ENCODE measurements around the gene LRRC74B. TPM values are rescaled to one million over a fixed set of nuclear protein-coding genes. Genes with fewer than 3 reads are reported as not detected.

LRRC74B gene
- total RNA-seq, 4 donors from 2014 or later = not detected

DNA sequence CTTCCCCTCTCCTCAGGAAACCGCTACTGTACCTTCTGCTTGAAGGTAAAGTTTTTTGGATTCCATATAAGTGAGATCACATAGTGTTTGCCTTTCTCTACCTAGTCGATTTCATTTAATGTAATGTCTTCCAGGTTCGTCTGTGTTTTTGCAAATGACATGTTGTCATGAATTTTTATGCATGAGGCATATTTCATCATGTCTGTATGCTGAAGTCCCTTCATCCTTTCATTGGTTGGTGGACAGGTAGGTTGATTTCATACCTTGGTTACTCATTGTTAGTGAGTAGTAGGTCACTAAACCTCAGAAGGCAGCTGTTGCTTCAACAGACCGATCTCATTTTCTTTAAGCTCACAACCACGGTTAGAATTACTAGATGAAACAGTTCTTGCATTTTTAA is 60.3 kb downstream of the LRRC74B start:
- H3K27me3 ChIP-seq = peaks cover 0 to 39% (median 0%) of the 10 kb centered on the region in 4 donors
- H3K9me3 ChIP-seq = no peaks in the 10 kb centered on the region
- no peak overlapping the region for H3K4me3 ChIP-seq
- peaks cover 3 to 7% (median 6%) of the 10 kb centered on the region in 4 donors for H3K4me1 ChIP-seq
- TF ChIP-seq POLR2AphosphoS5 (IDR thresholded peaks at IDR 0.05) = no peak
- TF ChIP-seq, protein P1, sequence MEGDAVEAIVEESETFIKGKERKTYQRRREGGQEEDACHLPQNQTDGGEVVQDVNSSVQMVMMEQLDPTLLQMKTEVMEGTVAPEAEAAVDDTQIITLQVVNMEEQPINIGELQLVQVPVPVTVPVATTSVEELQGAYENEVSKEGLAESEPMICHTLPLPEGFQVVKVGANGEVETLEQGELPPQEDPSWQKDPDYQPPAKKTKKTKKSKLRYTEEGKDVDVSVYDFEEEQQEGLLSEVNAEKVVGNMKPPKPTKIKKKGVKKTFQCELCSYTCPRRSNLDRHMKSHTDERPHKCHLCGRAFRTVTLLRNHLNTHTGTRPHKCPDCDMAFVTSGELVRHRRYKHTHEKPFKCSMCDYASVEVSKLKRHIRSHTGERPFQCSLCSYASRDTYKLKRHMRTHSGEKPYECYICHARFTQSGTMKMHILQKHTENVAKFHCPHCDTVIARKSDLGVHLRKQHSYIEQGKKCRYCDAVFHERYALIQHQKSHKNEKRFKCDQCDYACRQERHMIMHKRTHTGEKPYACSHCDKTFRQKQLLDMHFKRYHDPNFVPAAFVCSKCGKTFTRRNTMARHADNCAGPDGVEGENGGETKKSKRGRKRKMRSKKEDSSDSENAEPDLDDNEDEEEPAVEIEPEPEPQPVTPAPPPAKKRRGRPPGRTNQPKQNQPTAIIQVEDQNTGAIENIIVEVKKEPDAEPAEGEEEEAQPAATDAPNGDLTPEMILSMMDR (IDR thresholded peaks at IDR 0.05) = no peak
- TF ChIP-seq POLR2A (IDR thresholded peaks at IDR 0.05; ENCODE audit: low read depth) = no peak
- no peak for TF ChIP-seq EP300 (IDR thresholded peaks at IDR 0.05)
- H3K36me3 ChIP-seq = no peaks in the 10 kb centered on the region
- 84% methylated on average over 5 of the region's 5 CpGs for WGBS
- no peak overlapping the region for H3K27ac ChIP-seq (replicated peaks in 1 of 4)
- DNase-seq (ENCODE audit: extremely low spot score) = no peak
- intact Hi-C loops (cut with DNase I) = no loop called here

DNA sequence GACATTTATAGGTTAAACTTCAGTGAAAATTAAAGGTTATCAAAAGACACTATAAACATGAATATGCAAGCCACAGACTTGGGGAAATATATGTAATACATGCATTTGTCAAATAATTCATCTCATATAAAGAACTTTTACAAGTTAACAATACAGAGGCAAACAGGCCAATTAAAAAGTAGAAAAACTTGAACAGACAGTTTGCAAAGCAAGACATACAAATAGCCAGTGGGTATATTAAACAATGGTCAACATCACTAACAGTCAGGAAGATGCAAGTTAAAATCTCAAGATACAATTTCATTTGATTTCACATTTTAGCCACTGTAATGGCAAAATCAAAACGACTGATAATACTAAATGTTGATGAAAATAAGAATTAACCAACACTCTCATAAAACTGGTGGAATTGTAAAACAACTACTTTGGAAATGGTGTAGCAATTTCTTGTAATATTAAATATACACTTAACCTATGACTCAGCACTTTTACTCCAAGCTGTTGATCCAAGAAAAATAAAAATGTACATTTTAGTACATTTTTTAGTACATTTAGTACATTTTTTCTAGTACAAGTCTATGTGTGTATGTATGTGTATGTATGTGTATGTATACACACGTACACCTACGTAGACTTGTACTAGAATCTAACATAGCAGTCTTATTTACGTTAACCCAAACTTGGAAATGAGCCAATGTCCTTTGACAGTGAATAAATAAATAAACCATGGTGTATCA is 62.8 kb downstream of the LRRC74B start:
- H3K4me1 ChIP-seq = no peaks in the 10 kb centered on the region
- H3K27me3 ChIP-seq = peaks cover 0 to 19% (median 0%) of the 10 kb centered on the region in 4 donors
- DNase-seq (ENCODE audit: extremely low spot score) = no peak
- H3K9me3 ChIP-seq = no peaks in the 10 kb centered on the region
- TF ChIP-seq POLR2A (IDR thresholded peaks at IDR 0.05; ENCODE audit: low read depth) = no peak
- no peak for TF ChIP-seq EP300 (IDR thresholded peaks at IDR 0.05)
- TF ChIP-seq, protein P1 (IDR thresholded peaks at IDR 0.05) = no peak
- no peak for TF ChIP-seq POLR2AphosphoS5 (IDR thresholded peaks at IDR 0.05)
- no peaks in the 10 kb centered on the region for H3K36me3 ChIP-seq
- H3K4me3 ChIP-seq = no peak overlapping the region
- H3K27ac ChIP-seq (replicated peaks in 1 of 4) = no peak overlapping the region
- 74% methylated on average over 4 of the region's 4 CpGs for WGBS
- intact Hi-C loops (cut with DNase I) = no loop called here

Small RNA genes lying within 50 kb of the gene (small RNA-seq; reads per million reads assigned to genes)
- 0 reads per million in 3 donors for gene MIR649

Other genes starting within 250 kb of the LRRC74B start
- 100 to 1,000 TPM in 1 of 4 donors, 10 to 100 TPM in 3; 69.8 to 115 (median 82.3) TPM for gene PI4KA, start 187.1 kb upstream of the LRRC74B start, total RNA-seq
- gene SNAP29, start 186.9 kb upstream of the LRRC74B start, total RNA-seq = 10 to 100 TPM; 21.2 to 33.6 (median 26.4) TPM
- gene CRKL, start 128.5 kb upstream of the LRRC74B start, total RNA-seq = 10 to 100 TPM; 34.9 to 56.2 (median 47.9) TPM
- gene AIFM3, start 78.7 kb upstream of the LRRC74B start, total RNA-seq = 1 to 10 TPM in 3 of 4 donors, under 1 TPM in 1; 0.92 to 1.7 (median 1.4) TPM
- 10 to 100 TPM; 42.4 to 76.3 (median 57.2) TPM for gene LZTR1, start 63.6 kb upstream of the LRRC74B start, total RNA-seq
- 10 to 100 TPM; 33.2 to 42.4 (median 39.1) TPM for gene THAP7, start 43.8 kb upstream of the LRRC74B start, total RNA-seq
- gene P2RX6, start 30.8 kb upstream of the LRRC74B start, total RNA-seq = under 1 TPM; 0.39 to 0.50 (median 0.41) TPM
- under 1 TPM; 0.23 to 0.42 (median 0.36) TPM for gene SLC7A4, start 13.4 kb upstream of the LRRC74B start, total RNA-seq